CD14-positive monocyte (primary cell): ENCODE data around the gene LILRA5. TPM values are rescaled to one million over a fixed set of nuclear protein-coding genes. Genes with fewer than 3 reads are reported as not detected.
A peak's percentile ranks its signal among the peaks of the same experiment; 100 is the strongest.

Experiments
- DNase-seq, 3 donors: peaks; one replicate each; pipeline ENCODE4 v3.0.0-alpha.2; 2011 to 2022
- H2AFZ ChIP-seq: 2 replicates; pipeline ENCODE4 v1.6.0; 2012; ENCODE audit warnings: mild to moderate bottlenecking, low read depth, low read length, inconsistent platforms; ENCODE audit not compliant: insufficient read depth, poor library complexity, severe bottlenecking
- H3K27ac ChIP-seq, 2 donors: 1 replicate in 1 of 2; 2 replicates in 1 of 2; pipeline ENCODE4 v1.5.1; 2012 to 2013; ENCODE audit warnings: low read length in 2 of 2, control low read depth in 1 of 2, inconsistent platforms in 1 of 2, low read depth in 1 of 2, mild to moderate bottlenecking in 1 of 2
- H3K27me3 ChIP-seq, 2 donors: one replicate each; pipeline versions ENCODE4 v1.6.0 to v1.6.1; 2011 to 2013; ENCODE audit warnings: low read length in 2 of 2; ENCODE audit not compliant: control insufficient read depth in 2 of 2, insufficient read depth in 2 of 2
- H3K36me3 ChIP-seq, 2 donors: replicated peaks in 1 of 2; 1 replicate in 1 of 2; 2 replicates in 1 of 2; pipeline versions ENCODE4 v1.5.1 to v1.6.1; 2012 to 2013; ENCODE audit warnings: low read length in 2 of 2, control low read depth in 1 of 2, inconsistent platforms in 1 of 2, mild to moderate bottlenecking in 1 of 2; ENCODE audit not compliant: insufficient read depth in 2 of 2, control insufficient read depth in 1 of 2
- H3K4me1 ChIP-seq, 2 donors: 1 replicate in 1 of 2; 2 replicates in 1 of 2; pipeline versions ENCODE4 v1.5.1 to v1.6.1; 2012 to 2013; ENCODE audit warnings: low read length in 2 of 2, control low read depth in 1 of 2, inconsistent platforms in 1 of 2, mild to moderate bottlenecking in 1 of 2, moderate library complexity in 1 of 2; ENCODE audit not compliant: insufficient read depth in 2 of 2, control insufficient read depth in 1 of 2
- H3K4me2 ChIP-seq: replicated peaks from 2 replicates; pipeline ENCODE3; 2012; ENCODE audit warnings: low read length, moderate library complexity, mild to moderate bottlenecking; ENCODE audit not compliant: poor library complexity, severe bottlenecking; ENCODE audit errors: extremely low read depth
- H3K4me3 ChIP-seq, 3 experiments: fragments of 200-600 bp in 1 of 3; sonication (generic) in 1 of 3; replicated peaks in 1 of 3; 1 replicate in 2 of 3; 2 replicates in 1 of 3; pipeline ENCODE4 v1.5.1; 2011 to 2013; ENCODE audit warnings: low read length in 3 of 3, mild to moderate bottlenecking in 3 of 3, control low read depth in 2 of 3, low read depth in 2 of 3, inconsistent platforms in 1 of 3, moderate library complexity in 1 of 3
- H3K79me2 ChIP-seq: 2 replicates; pipeline ENCODE4 v1.6.0; 2012; ENCODE audit warnings: mild to moderate bottlenecking, control low read depth, inconsistent platforms, low read length, moderate library complexity; ENCODE audit not compliant: insufficient read depth
- H3K9ac ChIP-seq: 2 replicates; pipeline ENCODE4 v1.6.0; 2017; ENCODE audit warnings: low read length, mild to moderate bottlenecking; ENCODE audit not compliant: insufficient read depth, poor library complexity, severe bottlenecking
- H3K9me3 ChIP-seq, 2 donors: replicated peaks in 1 of 2; 1 replicate in 1 of 2; 2 replicates in 1 of 2; pipeline versions ENCODE4 v1.5.1 to v1.6.1; 2012 to 2013; ENCODE audit warnings: low read length in 2 of 2, control low read depth in 1 of 2; ENCODE audit not compliant: control insufficient read depth in 1 of 2, insufficient read depth in 1 of 2
- H4K20me1 ChIP-seq: 2 replicates; pipeline ENCODE4 v1.6.0; 2012; ENCODE audit warnings: mild to moderate bottlenecking, low read length, control low read depth, moderate library complexity; ENCODE audit not compliant: insufficient read depth
- H3K27ac Mint-ChIP-seq, 7 donors: one replicate each; pipeline ENCODE4 v1.8.0; 2020; ENCODE audit warnings: mild to moderate bottlenecking in 7 of 7, mixed read lengths in 7 of 7, moderate library complexity in 6 of 7, inconsistent platforms in 2 of 7
- H3K27me3 Mint-ChIP-seq, 3 donors: one replicate each; pipeline ENCODE4 v1.8.0; 2021 to 2022; ENCODE audit warnings: low read depth in 3 of 3, mild to moderate bottlenecking in 3 of 3, mixed read lengths in 3 of 3, moderate library complexity in 3 of 3, inconsistent platforms in 1 of 3
- H3K36me3 Mint-ChIP-seq, 2 donors: one replicate each; pipeline ENCODE4 v1.8.0; 2020; ENCODE audit warnings: mixed read lengths in 2 of 2, inconsistent platforms in 1 of 2, mild to moderate bottlenecking in 1 of 2
- H3K4me1 Mint-ChIP-seq: one replicate; pipeline ENCODE4 v1.8.0; 2020; ENCODE audit warnings: mild to moderate bottlenecking, mixed read lengths
- H3K4me3 Mint-ChIP-seq, 2 donors: one replicate each; pipeline ENCODE4 v1.8.0; 2020; ENCODE audit warnings: mild to moderate bottlenecking in 2 of 2, mixed read lengths in 2 of 2, moderate library complexity in 1 of 2
- H3K9me3 Mint-ChIP-seq, 7 donors: one replicate each; pipeline ENCODE4 v1.8.0; 2020 to 2022; ENCODE audit warnings: mixed read lengths in 7 of 7, mild to moderate bottlenecking in 6 of 7, moderate library complexity in 6 of 7, inconsistent platforms in 2 of 7
- CTCF ChIP-seq: fragments of 200-600 bp; IDR thresholded peaks from one replicate; pipeline ENCODE4 v1.8.0; 2022; ENCODE audit warnings: antibody characterized with exemption, mild to moderate bottlenecking
- WGBS: methylation state at CpG from one replicate; pipeline ENCODE4 v1.1.5; 2013; ENCODE audit warnings: missing lambda C conversion rate; ENCODE audit not compliant: insufficient coverage; 5-methylcytosine and 5-hydroxymethylcytosine counted together
- intact Hi-C, 2 donors: fragments of 100-400 bp; cut with micrococcal nuclease; formaldehyde crosslinking; loops; one replicate each; pipeline versions ENCODE4 v1.15.0 to v1.15.1; 2023
- polyA plus RNA-seq, 3 donors: library from polyadenylated mRNA; depleted of rRNA in 1 of 3; unstranded in 2 of 3; stranded (reverse) in 1 of 3; fragments of 300-500 nt in 2 of 3; fragments of >200 nt in 1 of 3; fragmentation: Illumina TruSeq in 2 of 3; gene quantifications; 1 replicate in 2 of 3; 2 replicates in 1 of 3; pipeline ENCODE4 v1.2.3, GENCODE V29; 2012 to 2021

LILRA5 gene
- polyA plus RNA-seq, 3 donors, result 348 to 580 (median 516) TPM

DNA sequence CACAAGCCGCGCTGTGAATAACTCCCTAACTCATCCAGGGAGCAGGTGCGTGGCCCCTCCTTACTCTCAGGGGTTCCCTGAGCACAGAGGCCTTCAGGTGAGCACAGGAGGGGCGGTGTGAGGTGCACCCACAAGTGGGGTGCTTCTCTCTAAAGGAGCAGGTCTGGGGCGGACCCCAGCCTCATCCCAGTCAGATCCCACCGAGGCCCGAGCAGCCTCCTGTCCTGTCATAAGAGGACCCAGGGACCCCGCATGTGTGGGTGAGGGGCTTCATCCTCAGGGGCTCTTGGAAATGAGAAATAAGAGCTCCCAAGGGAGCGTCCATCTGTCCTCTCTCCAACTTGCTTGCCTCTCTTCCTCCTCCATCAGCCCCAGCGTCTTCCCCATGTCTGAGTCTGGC is 3.0 kb upstream of the LILRA5 start:
- H3K27ac Mint-ChIP-seq, result peak overlapping the region; percentile 95 to 99 (median 98)
- H3K79me2 ChIP-seq, result peaks cover 18% of the 10 kb centered on the region
- intact Hi-C loops, result loop anchor here in 1 of 2 donors (5.0 to 10.0 kb wide), 2 partner anchors 34 to 51 kb away; partner anchors contain the start of gene LILRB2
- peaks cover 7 to 11% of the 10 kb centered on the region in 2 donors for H3K36me3 ChIP-seq
- peaks cover 73% of the 10 kb centered on the region for H3K4me1 Mint-ChIP-seq
- peak overlapping the region; percentile 3 for H2AFZ ChIP-seq
- peak overlapping the region; percentile 82 to 88 for H3K27ac ChIP-seq
- H3K9me3 ChIP-seq, result no peaks in the 10 kb centered on the region
- H3K27me3 Mint-ChIP-seq, result peaks cover 1 to 6% (median 3%) of the 10 kb centered on the region in 3 donors
- TF ChIP-seq CTCF, result no peak
- H3K4me3 Mint-ChIP-seq, result peak overlapping the region in 1 of 2 donors; percentile 80
- peaks cover 0 to under 1% (median 0%) of the 10 kb centered on the region in 7 donors for H3K9me3 Mint-ChIP-seq
- DNase-seq, result no peak
- H3K4me3 ChIP-seq, result peak overlapping the region in 1 of 3 experiments; percentile 62
- H3K27me3 ChIP-seq, result no peaks in the 10 kb centered on the region
- H3K4me1 ChIP-seq, result peaks cover 74 to 77% of the 10 kb centered on the region in 2 donors
- H4K20me1 ChIP-seq, result peaks cover 6% of the 10 kb centered on the region
- 97% methylated on average over 3 of the region's 10 CpGs for WGBS
- H3K9ac ChIP-seq, result no peak overlapping the region
- H3K4me2 ChIP-seq, result peak overlapping the region; percentile 60
- peaks cover 13 to 15% of the 10 kb centered on the region in 2 donors for H3K36me3 Mint-ChIP-seq

DNA sequence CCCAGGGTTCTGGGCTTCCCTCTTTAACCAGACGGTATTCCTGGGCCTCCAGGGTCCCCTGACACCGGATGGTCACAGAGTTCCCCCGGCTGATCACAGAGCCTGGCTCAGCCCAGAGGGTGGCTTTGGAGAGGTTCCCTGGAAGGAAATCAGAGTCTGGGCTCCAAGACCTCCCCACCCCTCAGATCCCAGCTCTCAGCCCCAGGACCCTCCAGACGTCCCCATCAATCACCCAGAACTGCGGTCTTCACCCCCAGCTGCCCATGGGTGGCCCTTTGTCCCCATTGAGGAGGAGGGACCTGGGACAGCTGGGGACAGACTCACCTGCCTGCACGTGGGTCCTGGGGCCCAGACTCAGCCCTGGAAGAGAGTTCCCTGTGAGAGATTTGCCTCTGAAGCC is 955 bp downstream of the LILRA5 start:
- peaks cover 34% of the 10 kb centered on the region for H3K79me2 ChIP-seq
- peaks cover 32% of the 10 kb centered on the region for H4K20me1 ChIP-seq
- intact Hi-C loops, result loop anchor here (5.0 to 10.0 kb wide), 2 partner anchors 35 to 47 kb away; no protein-coding TSS in a partner anchor
- no peak overlapping the region for H2AFZ ChIP-seq
- Mint-ChIP-seq H3K4me3 (peak overlapping the region; percentile 97 to 98), H3K27me3 (peaks cover 3 to 6% (median 4%) of the 10 kb centered on the region in 3 donors), H3K36me3 (peaks cover 39 to 45% of the 10 kb centered on the region in 2 donors), H3K27ac (peak overlapping the region; percentile 97 to 100 (median 98)), H3K9me3 (peaks cover 0 to 7% (median 0%) of the 10 kb centered on the region in 7 donors), H3K4me1 (peaks cover 68% of the 10 kb centered on the region)
- H3K4me2 ChIP-seq, result peak overlapping the region; percentile 95
- peaks cover 68 to 81% of the 10 kb centered on the region in 2 donors for H3K4me1 ChIP-seq
- DNase-seq, result no peak
- H3K9me3 ChIP-seq, result no peaks in the 10 kb centered on the region
- H3K27me3 ChIP-seq, result no peaks in the 10 kb centered on the region
- peak overlapping the region; percentile 63 for H3K9ac ChIP-seq
- peak overlapping the region; percentile 89 to 93 for H3K27ac ChIP-seq
- peaks cover 33 to 41% of the 10 kb centered on the region in 2 donors for H3K36me3 ChIP-seq
- WGBS, result 81% methylated on average over 5 of the region's 6 CpGs
- H3K4me3 ChIP-seq, result peak overlapping the region; percentile 78 to 97 (median 86)
- no peak for TF ChIP-seq CTCF
